NAMALWA (cell line): Measurements from ENCODE around the gene IGDCC3.

Experiments
- DNase-seq: peaks from one replicate; pipeline ENCODE4 v3.0.0-alpha.2; 2015; ENCODE audit warnings: low spot score

IGDCC3 gene

DNA sequence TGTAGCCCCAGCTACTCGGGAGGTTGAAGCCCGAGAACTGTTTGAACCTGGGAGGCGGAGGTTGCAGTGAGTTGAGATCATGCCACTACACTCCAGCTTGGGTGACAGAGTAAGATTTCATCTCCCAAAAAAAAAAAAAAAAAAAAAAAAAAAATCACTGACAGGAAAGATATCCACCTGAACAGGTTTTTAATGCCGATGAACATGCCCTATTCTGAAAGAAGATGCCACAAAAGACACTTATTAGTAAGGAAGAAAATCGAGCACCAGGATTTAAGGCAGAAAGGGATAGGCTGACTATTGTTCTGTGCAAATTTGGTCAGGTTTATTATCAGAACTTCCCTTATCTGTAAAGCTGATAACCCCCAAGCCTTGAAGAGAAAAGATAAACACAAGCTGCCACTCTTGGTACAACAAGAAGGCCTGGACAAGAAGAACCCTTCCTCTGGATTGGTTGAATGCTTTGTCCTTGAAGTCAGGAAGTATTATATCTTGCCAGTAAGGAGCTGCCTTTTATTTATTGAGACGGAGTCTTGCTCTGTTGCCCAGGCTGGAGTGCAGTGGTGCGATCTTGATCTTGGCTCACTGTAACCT lies 88.4 kb downstream of the IGDCC3 start:
- DNase-seq, result no peak

DNA sequence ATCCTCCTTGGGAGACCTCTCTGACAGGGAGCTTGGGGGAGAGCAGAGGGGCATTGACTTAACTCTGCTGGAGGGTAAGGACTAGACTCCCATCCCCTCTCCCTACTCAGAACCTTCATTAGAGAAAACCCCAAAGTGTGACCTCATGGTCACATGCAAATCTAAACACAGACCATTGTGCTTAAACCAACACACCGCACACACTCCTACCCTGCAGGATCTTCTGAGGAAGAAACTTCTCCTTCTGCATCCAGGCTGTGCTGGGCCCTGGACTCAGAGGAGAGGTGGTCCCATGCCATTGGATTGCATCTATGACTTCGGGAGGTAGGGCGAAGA lies 90.3 kb downstream of the IGDCC3 start:
- peak; percentile 40 for DNase-seq

DNA sequence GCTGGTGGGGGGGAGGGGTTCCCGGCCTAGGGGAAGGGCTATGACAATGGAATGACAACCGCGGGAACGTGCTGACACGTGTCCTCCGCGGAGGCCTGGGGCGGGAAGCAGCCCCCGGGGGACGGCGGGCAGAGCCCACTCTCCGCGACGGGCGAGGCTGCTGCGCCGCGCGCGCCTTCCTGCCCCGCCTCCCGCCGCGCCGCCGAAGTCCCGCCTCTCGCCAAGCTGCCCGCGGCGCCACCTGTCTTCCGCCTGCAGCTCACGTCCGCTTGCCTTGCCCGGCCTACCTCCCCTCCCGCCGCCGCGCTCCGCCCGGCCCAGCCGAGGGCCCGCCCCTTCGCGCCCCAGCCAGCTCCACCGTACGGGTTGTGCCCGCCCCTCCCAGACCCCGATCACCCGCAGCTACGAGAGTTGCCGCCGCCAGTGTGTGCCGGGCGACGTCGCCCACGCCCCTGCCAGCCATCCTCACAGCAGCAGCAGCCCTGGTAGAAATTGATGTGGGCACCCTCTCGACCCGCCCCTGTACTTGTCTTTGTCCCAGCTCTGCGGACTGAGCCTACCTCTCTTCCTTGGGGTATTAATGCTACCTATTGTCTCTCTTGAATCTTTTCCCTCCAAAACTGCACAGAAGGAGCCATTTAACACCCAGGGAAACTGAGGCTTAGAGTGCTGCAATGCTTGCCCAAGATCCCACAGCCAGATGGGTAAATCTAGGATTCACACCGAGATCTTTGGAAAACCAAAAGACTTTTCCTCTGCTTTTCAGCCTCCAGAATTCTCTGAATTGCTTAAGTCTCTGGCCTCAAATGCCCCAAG lies 90.9 kb downstream of the IGDCC3 start, which contains the start of gene PARP16:
Gene PARP16 (minus strand): TSS at position 180 of the 816 bp plus-strand sequence. CDS start 457 bp downstream, outside the sequence.
- peak; percentile 93 for DNase-seq

DNA sequence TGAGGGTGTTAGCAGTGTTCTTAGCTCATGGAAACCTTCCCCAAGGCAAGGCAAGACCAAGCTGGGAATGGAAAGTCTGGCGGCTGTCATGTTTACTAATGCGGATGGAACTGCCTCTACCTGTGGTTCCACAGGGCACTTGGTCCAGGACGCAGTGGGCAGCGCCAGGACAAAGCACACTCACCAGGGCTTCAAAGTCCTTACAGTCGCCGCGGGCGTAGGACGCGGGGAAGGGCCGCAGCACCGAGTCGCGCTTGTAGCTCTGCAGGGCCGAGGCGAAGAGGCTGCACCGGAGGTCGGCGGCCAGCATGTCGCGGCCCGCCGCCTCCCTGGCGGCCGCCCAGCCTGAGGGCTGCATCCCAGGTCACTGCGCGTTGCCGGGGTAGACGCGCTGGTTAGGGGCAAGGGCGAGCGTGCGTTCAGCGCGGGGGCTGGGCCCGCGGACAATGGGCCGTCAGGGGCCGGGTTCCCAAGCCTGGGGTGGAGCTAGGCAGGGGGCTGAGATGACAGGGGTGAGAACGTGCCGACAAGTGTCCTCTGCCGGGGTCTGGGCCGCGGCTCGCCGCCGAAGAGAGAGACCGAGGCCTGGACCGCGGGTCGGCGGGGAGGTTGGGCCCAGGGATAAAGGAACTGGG lies 91.6 kb downstream of the IGDCC3 start:
- peak; percentile 46 for DNase-seq

DNA sequence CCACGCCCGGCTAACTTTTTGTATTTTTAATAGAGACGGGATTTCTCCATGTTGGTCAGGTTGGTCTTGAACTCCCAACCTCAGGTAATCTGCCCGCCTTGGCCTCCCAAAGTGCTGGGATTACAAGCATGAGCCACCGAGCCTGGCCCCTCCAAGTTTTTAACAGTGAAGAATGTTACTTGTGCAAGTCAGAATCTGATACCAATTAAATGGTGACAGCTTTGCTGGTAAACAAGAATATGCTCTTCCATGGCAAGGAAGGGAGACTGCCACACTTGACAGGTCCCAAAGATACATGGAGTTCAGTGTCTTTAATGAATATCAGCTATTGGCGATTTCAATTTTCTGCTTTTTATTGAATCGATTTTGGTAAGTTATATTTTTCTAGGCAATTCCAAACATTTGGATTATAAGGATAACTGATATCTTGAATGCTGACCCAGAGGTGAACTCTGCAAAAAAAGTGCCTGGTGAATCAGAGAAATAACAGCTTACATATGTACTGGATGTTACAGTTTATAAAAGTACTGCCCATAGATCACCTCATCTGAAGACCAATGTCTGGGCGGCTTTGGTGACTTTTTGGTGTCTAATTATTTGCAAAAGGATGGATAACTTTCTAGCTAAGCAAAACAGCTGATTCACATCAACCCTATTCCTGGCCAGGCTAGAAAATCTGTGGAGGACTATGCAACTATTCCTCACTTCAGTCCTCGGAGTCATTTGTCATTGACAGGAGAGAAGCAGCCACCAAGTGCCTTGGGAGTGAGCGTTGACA lies 92.3 kb downstream of the IGDCC3 start:
- no peak for DNase-seq

DNA sequence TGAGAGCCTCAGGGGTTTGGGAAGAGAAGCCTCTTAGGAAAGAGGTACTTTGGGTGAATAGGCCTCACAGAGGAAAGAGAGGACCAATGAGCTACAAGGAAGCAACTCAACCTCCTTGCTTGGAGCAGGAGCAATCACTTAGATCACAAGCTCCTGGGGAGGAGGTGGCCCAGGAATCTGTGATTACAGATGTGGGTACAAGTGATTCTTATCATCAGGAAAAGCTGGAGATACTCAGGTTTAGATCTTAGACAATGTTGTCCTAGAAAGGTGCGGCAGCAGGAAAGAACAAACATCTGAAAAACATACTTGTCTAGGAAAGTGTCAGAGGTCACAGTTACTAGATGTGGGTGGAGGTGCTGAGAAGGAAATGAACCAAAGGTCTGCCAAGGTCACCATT lies 99.3 kb downstream of the IGDCC3 start:
- no peak for DNase-seq
